ENCODE measurements around the gene NGEF.

The NGEF gene

GRCh38 chr2:232829988-232830387 lies 183.1 kb downstream of the NGEF start:
- ChIA-PET POLR2A (no interaction called here), CTCF (interaction anchor here (0.6 to 1.0 kb wide), 2 partner anchors 218 to 466 kb away, joined by 3 read pairs; no protein-coding TSS in a partner anchor)
- Histone ChIP-seq H3K36me3 (ENCODE audit: control insufficient read depth in 2 of 2, insufficient read depth in 1 of 2, low read length in 2 of 2) (peaks cover 25 to 62% of the 10 kb centered on the region in 2 experiments), H3K27ac (ENCODE audit: extremely low read depth, low read depth, low read length) (no peak overlapping the region), H3K4me3 (ENCODE audit: low read depth, low read length) (no peak overlapping the region), H3K9me3 (ENCODE audit: control insufficient read depth, insufficient read depth, low read depth, low read length) (no peaks in the 10 kb centered on the region), H3K4me1 (ENCODE audit: control insufficient read depth, insufficient read depth, low read length) (no peaks in the 10 kb centered on the region)
- TF ChIP-seq ZNF571 (tag by site-specific recombination; IDR thresholded peaks at IDR 0.05) (no peak), ZNF354C (tag by site-specific recombination; IDR thresholded peaks at IDR 0.05; ENCODE audit: borderline replicate concordance, low read depth) (no peak), BCL11B (tag by site-specific recombination; IDR thresholded peaks at IDR 0.05; ENCODE audit: low read depth) (no peak), ZNF140 (tag by site-specific recombination; IDR thresholded peaks at IDR 0.05) (no peak), ZNF707 (tag by site-specific recombination; IDR thresholded peaks at IDR 0.05) (no peak), ZNF121 (tag by site-specific recombination; IDR thresholded peaks at IDR 0.05) (peak; percentile 39; the same call in 1 of the 2 replicates), ZNF548 (tag by site-specific recombination; IDR thresholded peaks at IDR 0.05) (no peak)
- TF ChIP-seq, protein P1, sequence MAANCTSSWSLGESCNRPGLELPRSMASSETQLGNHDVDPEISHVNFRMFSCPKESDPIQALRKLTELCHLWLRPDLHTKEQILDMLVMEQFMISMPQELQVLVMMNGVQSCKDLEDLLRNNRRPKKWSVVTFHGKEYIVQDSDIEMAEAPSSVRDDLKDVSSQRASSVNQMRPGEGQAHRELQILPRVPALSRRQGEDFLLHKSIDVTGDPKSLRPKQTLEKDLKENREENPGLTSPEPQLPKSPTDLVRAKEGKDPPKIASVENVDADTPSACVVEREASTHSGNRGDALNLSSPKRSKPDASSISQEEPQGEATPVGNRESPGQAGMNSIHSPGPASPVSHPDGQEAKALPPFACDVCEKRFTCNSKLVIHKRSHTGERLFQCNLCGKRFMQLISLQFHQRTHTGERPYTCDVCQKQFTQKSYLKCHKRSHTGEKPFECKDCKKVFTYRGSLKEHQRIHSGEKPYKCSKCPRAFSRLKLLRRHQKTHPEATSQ (tag by site-specific recombination; IDR thresholded peaks at IDR 0.05): no peak

Data from HEK293 (cell line).